Memory B cell (primary cell): ENCODE measurements around the gene C2CD4A.

ENCODE experiments used
- ATAC-seq: fragments of 150-1000 bp; cut with Tn5 transposase; 2 replicates; pipeline ENCODE4 v1.10.0; 2021; ENCODE audit warnings: low read depth, mild to moderate bottlenecking, moderate library complexity
- DNase-seq, 2 donors: peaks; one replicate each; pipeline ENCODE4 v3.0.0; 2022; ENCODE audit warnings: low spot score in 2 of 2
- H3K27ac Mint-ChIP-seq: one replicate; pipeline ENCODE4 v1.8.0; 2022; ENCODE audit warnings: mild to moderate bottlenecking, moderate library complexity, mixed read lengths
- H3K27me3 Mint-ChIP-seq: one replicate; pipeline ENCODE4 v1.8.0; 2022; ENCODE audit warnings: mixed read lengths
- H3K36me3 Mint-ChIP-seq: one replicate; pipeline ENCODE4 v1.8.0; 2022; ENCODE audit warnings: mild to moderate bottlenecking, mixed read lengths
- H3K4me1 Mint-ChIP-seq: one replicate; pipeline ENCODE4 v1.8.0; 2022; ENCODE audit warnings: mixed read lengths
- H3K4me3 Mint-ChIP-seq: one replicate; pipeline ENCODE4 v1.8.0; 2022; ENCODE audit warnings: mild to moderate bottlenecking, moderate library complexity, mixed read lengths
- H3K9me3 Mint-ChIP-seq: one replicate; pipeline ENCODE4 v1.8.0; 2022; ENCODE audit warnings: mixed read lengths

C2CD4A gene

DNA sequence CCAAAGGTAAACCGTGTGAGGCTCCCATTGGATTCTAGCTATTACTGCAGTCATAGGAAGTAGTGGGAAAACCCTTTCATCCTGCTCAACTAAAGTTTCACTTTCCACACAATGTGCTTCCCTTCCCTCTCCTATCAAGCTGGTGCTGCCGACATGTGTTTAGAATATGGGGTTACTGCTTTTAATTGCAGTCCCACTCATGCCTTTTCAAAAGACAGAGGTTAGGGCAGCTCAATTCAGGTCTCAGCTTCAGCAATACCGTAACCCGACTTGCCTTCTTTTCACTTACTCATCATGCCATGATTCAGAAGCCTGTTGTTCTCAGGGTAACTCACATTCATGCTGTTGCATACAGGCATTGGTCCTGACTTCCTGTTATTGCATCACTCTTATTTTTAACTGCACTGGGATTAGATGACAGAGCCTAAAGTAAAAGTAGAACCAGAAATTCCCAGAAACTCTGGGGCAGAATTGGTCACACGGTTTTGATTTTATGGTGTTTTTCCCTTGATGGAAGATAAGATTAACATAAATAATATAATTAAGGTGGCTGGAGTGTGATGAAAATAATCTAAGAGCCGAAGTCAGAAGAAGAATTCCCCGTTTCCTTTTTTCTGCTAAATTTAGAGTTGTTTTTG is 52.6 kb downstream of the C2CD4A start:
- Mint-ChIP-seq H3K27ac (no peak overlapping the region), H3K36me3 (no peaks in the 10 kb centered on the region), H3K27me3 (peaks cover 7% of the 10 kb centered on the region), H3K4me3 (no peak overlapping the region), H3K4me1 (peaks cover 3% of the 10 kb centered on the region), H3K9me3 (no peaks in the 10 kb centered on the region)
- DNase-seq, result no peak
- ATAC-seq, result no peak

- Mint-ChIP-seq H3K9me3 (no peaks in the 10 kb centered on the region), H3K27me3 (peaks cover 5% of the 10 kb centered on the region), H3K4me3 (no peak overlapping the region), H3K36me3 (no peaks in the 10 kb centered on the region), H3K27ac (no peak overlapping the region), H3K4me1 (peaks cover 7% of the 10 kb centered on the region)
- ATAC-seq (no peak), DNase-seq (no peak)
Measured at GRCh38 chr15:62119874-62120273, 53.1 kb downstream of the C2CD4A start.
